Measurements from ENCODE around the gene ERI3.
A peak's percentile ranks its signal among the peaks of the same experiment; 100 is the strongest.

Gene ERI3

DNA sequence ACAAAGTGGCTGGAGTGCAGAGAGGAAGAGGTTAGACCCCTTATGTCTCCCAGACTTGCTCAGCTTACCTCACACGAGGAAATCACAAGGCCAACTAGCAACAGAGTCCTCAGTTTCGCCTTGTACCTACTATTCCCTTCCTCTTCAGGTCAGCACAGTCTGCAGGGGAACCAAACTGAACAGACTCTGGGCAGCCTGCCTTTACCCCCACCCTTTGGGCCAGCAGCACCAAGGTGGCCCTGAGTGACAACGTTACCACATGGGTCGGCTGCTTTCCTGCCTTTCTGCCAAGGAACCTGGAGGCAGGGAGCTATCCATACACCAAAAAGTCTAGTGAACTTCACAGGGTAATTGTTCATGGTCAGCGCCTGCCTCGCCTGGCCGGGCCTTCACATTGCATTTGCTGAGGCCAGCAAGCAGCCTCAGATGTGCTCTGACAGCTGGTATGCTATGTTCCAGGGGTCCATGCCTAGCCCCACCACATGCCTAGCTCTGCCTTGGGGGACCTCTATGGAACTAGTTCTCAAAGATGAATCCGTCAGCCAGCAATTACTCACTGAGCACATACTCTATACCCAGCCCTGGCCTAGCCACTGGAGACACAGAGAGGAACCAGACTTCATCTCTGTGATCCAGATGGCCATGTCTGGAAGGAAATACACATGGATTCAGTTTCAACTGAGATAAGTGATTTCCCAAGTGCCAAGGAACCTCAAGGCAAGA is 72.2 kb downstream of the ERI3 start:
- DNase-seq: no peak

DNA sequence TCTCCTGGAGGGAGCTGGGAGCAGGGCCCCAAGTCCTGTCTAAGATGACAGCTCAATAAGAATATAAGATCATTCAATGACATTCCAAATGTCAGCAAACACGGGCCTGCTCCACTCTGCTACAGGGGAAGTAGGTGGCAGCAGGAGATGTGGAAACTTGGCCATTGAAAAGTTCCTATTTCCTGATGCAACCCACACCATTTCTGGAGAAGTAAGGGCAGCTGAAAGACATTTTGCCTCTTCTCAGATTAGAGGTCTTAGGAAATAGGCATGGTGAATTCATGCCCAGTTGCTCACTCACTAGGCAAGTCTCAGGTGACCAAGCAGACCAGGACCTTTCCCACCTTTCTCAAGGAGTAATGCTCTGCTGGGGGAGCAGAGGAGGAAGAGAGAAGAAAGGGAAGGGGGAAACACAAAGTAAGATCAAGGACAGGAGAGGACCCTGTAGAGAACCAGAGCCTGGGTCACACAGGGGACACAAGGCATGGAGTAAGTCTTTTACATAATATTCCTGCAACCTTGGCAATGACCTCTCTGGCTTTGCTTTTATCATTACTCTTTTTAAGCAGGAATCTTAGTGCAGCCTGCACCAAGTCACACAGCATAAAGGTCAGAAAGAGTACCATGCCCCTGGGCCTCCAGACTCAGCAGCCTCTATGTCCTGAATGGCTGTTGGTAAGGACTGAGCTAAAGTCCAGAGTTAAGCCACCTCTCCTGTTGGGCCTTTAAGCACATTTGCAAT is 72.9 kb downstream of the ERI3 start:
- DNase-seq: no peak

DNA sequence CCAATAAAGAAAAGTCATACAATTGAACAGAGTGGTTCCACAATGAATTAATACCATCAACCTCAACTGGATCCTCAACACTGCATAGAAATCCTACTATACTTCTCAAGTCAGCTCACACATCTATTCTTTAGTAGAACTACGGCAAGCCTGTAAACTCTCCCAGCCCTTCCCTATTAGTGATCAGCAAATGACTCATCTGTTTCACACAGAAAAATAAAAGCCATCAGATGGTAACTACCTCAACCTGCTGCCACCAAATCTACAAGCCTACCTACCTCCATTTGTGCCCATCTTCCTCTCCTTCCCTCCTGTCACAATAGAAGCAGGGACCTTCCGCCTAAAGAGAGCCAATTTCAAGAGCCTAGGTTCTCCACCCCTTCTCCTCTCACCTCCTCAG is 78.2 kb downstream of the ERI3 start:
- no peak for DNase-seq

DNA sequence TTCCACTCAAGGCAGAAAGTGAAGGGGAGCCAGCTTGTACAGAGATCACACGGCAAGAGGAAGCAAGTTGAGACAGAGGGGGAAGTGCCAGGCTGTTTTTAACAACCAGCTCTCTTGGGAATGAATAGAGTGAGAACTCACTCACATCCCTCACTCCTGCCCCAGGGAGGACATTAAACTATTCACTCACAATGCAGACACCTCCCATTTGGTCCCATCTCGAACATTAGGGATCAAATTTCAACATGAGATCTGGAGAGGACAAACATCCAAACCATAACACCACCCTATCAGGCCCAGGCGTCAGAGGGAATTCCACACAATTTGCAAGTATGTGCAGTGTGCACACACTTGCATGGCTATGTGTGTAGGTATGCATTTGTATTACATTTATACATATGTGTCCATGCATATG is 79.1 kb downstream of the ERI3 start:
- DNase-seq: peak; percentile 15

DNA sequence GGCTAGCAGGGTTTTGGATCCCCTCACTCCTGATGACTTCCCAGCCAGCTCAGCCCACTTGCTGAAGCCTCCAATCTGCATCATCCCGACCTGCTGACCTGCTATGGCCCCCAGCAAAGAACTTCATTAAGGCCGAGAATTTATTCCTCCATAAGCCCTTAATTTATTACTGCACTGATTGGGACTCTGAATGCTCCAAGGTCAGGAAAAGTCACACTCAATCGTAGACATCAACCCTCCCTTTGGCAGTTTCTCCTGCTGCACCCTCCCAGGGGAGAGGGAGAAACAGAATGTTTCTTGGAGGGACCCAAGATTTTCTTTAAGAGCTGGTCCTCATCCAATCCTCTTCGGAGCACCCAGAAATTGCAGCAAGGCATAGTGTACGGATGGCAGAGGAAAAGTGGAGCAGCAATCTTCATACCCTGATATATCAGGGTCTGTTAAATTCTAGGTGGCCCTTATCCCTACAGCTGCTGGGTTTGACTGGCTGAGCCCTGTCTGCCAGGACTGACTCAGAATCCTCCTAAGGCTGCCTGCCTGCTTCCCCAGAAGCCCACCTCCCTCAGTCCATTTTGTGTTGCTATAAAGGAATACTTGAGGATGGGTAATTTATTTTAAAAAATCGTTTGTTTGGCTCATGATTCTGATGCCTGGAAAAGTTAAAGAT is 79.6 kb downstream of the ERI3 start:
- DNase-seq: no peak

DNA sequence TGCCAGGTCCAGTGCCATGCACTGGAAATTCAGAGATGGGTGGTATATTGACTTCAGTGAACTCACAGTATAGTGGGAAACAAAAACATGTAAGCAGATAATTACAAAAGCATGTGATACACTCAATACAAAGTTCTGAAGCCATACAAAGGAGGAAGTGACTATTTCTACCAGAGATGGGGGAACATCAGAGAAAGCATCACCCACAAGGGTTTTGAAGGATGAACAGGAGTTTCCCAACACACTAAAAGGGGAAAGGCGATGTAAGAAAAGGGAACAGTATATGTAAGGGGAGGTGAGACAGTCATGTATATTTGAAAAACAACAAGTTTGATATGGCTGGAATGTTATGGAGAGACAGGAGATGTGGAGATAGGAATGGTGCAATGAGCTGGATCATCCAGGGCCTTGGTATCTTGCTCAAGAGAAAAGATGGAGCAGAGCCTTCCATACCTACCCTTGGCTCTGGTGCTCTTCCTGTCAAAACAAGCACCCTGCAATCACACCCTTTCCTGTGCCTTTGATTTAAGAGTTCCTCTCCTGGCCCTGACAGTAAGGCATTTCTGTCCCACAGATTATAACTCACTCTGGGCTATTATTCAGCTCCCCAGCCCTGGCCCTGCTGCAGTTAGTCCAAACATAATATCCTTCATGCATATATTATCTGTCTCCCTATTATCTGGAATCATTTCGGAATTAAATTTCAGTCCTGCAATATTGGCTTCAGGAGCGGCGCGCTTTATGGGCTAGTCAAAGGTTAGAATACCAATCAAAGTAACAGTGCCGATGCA is 81.3 kb downstream of the ERI3 start:
- no peak for DNase-seq

DNA sequence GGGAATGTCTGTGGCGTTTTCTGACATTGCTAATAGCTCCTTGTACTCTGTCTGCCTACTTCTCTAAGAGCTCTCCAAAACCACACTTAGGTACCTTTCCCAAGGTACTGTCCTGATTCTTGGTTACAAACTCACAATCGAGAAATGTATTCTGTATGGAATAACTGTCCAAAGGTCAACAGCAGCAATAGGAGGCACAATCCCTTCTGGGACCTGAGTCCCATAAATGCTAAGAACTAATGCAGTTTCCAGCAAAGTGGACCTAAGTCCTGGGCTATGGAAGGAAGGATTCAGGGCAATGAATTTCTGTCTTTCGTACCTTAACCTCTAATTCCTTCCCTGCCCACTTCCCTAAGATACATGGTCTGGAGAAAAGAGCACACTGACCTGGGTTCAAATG is 82.1 kb downstream of the ERI3 start:
- DNase-seq: no peak

DNA sequence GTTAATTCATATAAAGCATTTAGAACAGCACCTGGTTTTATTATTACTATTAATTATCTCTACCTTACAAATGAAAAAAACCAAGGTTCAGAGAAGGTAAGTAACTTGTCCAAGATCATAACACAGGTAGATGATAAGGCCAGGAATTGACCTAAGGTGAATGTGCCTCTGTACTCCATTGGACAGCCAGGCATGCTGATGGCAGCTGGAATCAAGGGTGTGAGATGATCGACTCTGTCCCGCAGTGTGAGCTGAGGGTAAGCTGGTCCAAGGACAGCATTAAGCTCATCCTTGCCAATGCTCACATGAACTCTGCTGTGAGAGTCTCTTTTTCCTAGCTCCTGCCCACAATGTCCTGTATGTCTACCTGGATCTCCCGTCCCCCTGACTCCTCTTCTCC is 83.4 kb downstream of the ERI3 start:
- DNase-seq: no peak

DNA sequence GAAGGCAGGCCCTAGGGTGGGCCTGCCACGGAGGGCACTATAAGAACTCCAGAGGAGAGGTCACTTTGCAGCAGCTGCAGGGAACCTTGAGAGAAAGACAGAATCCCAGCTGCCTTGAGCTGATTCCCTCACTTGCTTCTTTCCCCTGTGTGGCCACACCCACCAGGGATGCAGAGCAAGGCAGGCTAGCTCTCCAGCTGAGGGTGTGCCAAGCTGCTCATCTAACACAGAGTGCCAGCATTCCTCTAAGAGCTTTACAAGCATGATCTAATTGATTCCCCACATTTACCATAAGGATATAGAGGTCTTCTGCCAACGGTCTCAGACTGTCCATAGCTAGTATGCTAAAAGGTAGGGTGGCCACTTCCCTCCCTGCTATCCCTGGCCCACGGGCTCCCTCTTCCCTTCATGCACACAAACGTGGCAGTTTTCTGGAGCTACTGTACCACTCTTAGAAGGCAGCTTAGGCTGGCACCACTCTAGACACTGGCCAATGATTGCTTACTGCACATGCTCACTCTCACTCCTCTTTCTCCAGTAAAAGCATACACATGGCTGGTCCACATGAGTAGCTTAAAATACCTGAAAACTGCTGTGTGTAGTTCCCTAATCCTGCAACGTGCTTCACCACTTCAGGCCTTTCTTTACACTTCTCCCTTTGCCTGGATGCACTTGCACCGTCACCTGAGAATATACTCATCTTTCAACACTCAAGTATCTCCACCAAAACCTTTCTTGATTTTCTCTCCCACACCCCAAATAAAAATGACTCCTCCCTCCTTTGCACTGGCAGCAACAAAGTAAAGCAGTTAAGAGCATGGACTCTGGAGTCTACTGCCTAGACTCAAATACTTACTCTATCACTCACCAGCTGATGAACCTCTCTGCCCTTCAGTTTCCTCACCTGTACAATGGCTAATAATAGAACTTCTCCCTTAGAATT is 84.1 kb downstream of the ERI3 start:
- peak; percentile 15 for DNase-seq

DNA sequence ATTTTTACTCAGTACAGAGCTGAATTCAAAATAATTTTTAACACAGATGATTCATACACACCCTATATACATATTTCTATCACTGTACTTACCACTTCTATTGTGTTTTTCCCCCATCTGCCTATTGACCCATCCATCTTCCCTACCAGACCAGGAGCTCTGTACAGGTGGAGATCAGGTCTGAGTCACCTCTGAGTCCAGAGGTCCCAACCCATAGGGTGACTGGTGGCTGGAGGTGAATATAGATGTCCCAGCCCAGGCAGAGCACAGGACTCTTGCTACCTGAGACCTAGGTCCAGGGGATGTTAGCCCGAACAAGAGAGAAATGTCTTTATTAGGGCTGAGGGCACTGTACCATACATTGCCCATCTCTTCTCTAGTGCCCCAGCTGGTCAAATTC is 87.0 kb downstream of the ERI3 start:
- no peak for DNase-seq

DNA sequence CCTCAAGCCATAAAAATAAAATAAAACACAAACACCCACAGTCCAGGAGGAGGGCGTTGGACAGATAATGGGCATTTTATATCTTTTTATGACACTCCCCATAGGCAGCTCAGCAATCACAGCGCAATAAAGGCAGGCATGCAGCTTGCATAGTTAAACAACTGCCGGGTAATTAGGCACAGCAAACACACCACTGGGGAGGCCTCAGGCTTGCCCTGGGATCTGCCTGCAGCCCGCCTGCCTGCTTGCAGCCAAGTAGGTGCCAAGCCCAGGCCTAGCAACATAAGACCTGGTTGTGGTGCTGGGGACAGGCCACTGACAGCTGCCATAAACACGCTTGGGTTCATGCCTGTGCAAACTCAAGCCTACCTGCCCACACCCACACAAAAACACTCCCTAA is 87.6 kb downstream of the ERI3 start:
- no peak for DNase-seq

DNA sequence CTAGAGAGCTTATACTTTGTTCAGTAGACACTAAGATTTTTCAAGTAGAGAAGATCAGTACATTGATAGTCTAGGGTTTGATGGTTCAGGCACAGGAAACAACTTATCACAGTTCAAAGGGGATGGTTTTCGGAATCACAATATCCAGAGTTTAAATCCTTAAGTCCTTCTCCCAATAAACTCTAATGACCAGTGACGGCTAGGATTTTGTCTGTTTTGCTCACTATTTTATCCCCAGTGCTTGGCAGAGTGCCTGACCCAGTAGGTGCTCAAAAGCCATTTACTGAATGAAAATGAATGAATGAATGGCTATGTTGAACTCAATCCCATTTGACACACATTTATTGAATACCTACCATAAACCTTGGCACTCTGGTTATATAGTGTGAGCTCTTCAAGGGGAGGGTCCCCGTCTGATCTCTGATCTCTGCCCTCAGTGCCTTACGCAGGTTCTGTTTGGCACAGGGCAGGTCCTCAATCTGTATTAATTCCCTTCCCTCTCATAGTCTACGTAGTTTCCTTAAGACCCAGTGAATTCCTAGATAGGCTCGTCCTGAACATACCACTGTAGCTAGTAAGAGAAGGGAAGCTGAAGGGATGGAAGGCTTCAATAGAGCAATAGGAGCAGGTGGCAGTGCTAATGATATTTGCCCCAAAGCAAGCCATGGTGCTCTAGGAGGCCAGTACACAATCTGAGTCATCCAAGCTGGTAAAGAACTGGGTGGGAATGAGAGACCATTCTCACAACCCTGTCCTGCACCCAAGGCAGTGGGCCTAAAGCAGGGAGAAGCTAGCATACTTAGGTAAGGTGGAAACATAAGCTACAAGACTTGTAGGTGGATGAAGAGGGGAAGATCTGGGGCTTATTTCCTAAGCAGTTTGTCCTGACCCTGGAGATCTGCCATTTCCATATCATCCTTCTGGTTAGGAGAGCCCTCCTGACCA is 88.4 kb downstream of the ERI3 start:
- no peak for DNase-seq

DNA sequence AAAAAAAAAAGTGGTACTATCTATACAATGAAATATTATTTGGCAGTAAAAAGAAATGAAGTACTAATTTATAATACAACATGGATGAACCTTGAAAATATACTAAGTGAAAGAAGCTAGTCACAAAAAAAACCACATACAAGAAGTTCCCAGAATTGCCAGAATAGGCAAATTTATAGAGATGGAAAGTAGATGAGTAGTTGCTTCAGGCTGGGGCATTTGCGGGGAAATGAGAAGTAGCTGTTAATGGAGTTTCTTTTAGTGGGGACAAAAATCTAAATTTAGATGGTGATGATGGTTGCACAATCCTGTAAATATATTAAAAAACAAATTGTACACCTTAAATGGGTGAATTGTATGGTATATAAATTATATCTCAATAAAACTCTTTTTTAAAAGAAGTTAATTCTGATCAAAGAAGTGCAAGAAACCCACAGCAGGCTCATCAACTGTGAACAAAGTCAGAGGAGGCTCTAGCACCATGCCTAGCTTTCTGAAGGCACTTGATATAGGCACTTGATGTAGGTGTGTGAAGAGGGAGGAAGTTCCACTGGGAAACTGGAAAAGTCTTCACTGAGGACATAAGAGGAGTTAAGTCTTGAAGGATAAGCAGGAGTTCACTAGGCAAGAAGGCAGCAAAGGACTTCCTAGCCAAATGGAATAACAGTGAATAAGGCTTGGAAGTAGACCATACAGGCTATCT is 89.2 kb downstream of the ERI3 start:
- DNase-seq: no peak

DNA sequence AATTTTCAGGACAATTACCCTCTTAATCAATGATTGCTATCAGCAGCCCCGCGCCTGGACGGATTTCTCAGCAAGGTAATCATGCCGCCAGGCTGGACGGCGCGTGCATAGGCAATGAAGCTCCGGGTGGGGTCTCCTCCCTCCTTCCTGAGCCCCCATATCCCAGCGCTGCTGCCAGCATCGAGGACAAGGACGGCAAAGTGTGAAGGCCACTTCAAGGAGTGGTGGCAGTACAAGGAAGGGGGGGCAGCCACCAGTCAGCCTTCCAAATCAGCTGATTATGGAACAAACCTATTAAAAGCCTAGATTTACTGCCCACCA is 90.6 kb downstream of the ERI3 start:
- no peak for DNase-seq

DNA sequence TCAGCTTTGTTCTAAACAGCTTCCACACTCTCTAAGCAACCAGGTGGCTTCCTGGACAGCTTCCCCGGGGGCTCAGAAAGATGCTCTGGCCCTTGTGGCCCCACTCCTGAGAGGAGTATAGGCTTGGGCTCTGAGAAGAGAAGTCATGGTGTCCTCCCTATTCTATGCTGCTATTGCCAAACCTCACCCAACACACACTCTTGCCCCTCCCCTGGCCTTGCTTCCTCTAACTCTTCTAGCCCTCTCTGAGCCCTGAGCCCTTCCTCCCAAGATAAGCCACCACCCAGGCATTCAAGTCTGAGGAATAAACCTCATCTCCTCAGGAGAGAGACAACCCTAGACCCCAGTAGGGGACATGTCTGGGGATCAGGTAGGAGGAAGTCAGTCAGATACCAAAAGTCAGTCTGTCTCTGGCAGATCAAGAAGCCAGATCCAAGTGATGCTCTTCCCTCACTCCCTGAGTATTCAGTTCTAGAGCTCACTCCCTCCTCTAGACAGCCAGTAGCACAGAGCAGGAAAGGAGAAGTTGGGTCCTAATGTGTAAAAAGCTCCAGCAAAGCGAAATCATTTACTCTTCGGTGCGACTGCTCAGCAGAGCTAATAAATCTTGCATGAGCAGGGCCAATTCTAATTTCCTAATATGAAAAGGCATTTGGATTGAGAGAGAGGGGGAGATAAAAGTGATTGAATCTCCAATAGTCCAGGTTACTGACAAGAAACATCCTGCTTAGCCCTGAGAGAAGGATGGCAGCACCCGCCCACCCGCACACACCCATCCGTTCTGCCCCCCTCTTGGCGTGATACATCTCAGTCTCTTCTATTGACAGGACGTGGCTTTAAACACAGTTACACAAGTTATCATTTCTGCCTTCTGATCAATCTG is 91.2 kb downstream of the ERI3 start:
- DNase-seq: peak; percentile 73

DNA sequence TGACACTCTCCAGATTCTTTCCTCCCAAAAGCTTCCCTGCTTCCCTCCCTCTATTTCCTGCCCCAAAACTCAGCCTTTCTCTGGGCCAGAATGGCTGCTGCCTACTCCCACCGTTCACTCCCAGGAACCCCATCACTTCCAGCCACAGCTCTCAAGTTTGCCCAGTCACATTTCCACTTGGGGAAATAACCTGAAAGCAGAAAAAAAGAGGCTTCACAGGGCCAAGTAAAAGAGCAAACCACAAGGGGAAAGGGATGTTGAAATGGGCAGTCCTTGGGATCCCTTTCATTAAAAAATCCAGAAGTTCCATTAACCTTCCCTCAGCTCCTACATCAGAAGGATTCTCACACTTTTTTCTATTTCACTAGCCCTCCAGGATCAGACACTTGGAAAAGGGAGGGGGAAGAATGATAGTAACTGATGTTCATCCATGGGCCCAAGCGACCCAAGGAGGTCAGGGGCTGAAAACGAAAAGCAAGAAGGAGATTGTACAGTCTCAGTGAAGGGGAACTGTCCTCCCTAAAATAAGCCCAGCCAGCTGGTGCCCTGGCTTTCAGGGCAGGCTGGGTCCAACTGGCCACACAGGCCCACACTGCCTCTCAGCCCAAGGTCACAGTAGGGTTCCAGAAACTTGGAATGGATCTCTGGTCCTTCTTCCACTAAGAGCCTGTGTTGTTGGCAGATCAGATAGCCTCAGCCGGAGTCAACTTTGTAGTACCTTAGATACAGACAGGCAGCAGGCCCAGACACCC is 92.1 kb downstream of the ERI3 start:
- DNase-seq: no peak

DNA sequence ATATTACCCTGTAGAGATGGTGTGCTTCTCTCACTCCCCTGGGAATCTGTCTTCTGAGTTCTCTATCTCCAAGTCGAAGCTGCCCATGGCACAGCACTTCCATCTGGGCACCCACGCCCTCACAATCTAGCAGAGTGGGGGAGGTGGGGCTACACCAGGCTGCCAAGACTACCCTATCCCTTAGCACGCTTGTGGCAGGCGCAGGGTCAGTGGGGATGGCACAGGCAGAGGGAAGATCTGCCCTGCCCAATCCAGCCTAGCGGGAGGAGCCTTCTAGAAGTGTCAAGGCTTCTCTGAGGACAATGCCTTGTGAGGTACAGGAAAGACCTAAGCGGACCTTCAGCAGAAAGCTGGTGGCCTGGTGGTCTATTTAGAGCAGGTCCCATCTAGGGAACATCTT is 92.6 kb downstream of the ERI3 start:
- DNase-seq: peak; percentile 19

DNA sequence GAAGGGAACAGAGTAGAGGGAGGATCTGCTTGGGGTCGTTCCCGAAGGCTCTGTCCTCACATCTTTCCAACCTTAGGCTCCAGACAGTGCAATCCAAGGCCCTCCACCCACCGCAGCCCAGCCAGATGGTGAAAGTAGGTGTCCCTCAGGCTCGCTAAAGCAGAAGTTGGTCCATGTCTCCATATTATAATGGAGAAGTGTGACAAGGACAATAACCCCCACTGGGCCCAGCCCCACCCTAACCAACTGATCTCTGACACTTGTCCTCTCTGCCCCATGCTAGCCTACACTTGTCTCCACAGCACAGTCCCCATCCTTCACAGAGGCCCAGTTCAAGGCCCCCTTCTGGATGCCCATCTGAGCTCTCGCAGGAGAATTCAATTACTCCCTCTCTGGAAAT is 93.1 kb downstream of the ERI3 start:
- DNase-seq: peak; percentile 15

All from hematopoietic multipotent progenitor cell treated with erythropoietin and hydrocortisone succinate and interleukin-3 and kit ligand, for 4 days (in vitro differentiated cells).